AG10803 (cell line): Measurements from ENCODE around the gene HEATR3.
A peak's percentile ranks its signal among the peaks of the same experiment; 100 is the strongest.

ENCODE experiments used
- DNase-seq: peaks from one replicate; pipeline ENCODE4 v3.0.0; 2010; ENCODE audit warnings: low read depth
- H3K4me3 ChIP-seq: 2 replicates; pipeline ENCODE4 v1.5.1; 2011; ENCODE audit warnings: mild to moderate bottlenecking, low read length, control low read depth
- TF ChIP-seq, protein P1 (sequence below): conservative IDR thresholded peaks from 2 replicates; pipeline ENCODE4 v1.5.1; 2011; ENCODE audit warnings: mild to moderate bottlenecking, low read length, control low read depth, inconsistent platforms

Gene HEATR3

DNA sequence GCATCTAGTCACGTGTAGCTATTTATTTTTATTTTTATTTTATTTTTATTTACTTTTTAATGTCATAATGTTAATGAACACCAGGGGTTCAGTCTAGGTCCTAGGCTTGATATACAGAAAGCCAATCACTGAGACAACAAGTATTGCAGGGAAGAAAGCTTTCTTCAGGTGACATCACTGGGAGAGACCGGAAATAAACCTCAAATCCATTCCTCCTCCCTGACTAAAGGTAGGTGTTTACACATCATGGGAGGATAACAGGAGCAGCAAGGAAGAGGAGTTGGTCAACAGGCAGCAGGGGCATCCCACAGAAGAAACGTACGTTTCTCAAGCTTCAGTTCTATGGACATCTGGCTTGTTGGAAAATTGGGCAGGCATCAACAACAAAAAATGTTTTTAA, 9.5 kb upstream of the HEATR3 start:
- DNase-seq: no peak
- TF ChIP-seq, protein P1, sequence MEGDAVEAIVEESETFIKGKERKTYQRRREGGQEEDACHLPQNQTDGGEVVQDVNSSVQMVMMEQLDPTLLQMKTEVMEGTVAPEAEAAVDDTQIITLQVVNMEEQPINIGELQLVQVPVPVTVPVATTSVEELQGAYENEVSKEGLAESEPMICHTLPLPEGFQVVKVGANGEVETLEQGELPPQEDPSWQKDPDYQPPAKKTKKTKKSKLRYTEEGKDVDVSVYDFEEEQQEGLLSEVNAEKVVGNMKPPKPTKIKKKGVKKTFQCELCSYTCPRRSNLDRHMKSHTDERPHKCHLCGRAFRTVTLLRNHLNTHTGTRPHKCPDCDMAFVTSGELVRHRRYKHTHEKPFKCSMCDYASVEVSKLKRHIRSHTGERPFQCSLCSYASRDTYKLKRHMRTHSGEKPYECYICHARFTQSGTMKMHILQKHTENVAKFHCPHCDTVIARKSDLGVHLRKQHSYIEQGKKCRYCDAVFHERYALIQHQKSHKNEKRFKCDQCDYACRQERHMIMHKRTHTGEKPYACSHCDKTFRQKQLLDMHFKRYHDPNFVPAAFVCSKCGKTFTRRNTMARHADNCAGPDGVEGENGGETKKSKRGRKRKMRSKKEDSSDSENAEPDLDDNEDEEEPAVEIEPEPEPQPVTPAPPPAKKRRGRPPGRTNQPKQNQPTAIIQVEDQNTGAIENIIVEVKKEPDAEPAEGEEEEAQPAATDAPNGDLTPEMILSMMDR: no peak
- H3K4me3 ChIP-seq: no peak overlapping the region

DNA sequence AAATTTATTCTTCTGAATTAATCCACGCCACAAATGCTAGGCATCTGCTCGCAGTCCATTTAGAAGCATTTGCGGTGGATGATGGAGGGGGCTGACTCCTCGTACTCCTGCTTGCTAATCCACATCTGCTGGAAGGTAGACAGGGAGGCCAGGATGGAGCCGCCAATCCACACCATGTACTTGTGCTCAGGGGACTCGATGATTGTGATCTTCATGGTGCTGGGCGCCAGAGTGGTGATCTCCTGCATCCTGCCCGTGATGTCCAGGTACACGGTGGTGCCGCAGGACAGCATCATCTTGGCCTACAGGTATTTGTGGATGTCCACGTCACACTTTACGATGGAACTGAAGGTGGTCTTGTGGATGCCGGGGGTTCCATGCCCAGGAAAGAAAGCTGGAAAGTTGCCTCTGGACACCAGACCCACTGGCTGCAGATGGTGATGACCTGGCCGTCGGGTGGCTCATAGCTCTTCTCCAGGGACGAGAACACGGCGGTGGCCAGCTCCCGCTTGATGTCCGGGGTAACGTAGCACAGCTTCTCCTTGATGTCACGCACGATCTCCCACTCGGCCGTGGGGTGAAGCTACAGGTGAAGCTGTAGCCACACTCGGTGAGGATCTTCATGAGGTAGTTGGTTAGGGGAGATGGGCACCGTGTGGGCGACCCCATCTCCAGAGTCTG, 7.5 kb upstream of the HEATR3 start:
- no peak overlapping the region for H3K4me3 ChIP-seq
- TF ChIP-seq, protein P1: no peak
- DNase-seq: no peak

DNA sequence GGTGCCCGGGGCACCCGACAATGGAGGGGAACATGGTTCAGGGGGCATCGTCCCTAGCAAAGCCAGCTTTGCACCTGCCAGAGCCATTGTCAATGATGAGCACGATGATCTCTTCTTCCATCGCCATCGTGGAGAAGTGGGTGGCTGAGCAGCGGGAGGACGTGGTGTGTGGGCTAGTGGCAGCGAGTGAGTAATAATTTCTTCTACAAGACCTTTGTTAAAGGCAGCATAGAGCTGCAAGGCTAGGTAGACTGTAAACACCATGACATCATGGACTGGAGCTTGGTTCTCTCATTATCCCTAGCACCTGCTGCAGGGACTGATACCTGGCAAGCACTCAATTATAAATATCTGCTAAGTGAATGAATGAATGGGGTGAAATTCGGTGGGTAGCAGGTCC, 6.7 kb upstream of the HEATR3 start:
- DNase-seq: no peak
- no peak overlapping the region for H3K4me3 ChIP-seq
- TF ChIP-seq, protein P1: no peak

DNA sequence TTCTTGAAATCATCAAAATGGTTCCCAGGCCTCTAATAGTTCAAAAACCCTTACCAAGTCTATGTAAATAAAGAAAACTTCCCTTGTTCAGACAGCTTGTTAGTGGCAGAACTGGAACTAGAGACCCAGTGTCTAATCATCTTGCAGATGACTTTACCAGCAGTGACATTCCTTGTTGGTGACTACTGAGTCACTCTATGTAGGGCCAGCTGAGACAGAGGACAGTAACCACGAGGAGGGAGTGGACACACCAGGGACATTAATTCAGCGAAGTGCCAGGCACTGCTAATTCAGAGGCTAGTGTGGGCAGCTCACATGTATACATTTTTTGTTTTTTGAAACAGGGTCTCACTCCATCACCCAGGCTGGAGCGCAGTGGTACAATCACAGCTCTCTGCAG, 6.1 kb upstream of the HEATR3 start:
- TF ChIP-seq, protein P1: no peak
- no peak for DNase-seq
- no peak overlapping the region for H3K4me3 ChIP-seq

DNA sequence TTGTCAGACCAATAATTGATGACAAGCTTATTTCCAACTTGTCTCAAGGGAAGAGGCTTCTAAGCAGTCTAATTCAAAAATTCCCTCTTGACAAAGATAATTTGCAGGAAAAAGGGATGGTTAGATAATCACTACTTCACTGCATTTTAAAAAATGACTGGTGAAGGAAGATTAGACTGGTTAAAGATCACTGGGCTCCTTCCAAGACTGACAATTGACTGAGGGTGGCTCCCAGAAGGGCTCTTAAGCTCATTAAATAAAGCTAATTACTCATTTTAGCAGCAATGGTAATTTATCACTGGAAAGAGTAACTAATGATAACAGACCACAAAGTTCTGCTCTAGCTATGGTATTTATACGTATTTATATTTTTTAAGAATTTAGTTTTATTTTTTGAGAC, 4.4 kb upstream of the HEATR3 start:
- no peak for DNase-seq
- no peak overlapping the region for H3K4me3 ChIP-seq
- TF ChIP-seq, protein P1: no peak

DNA sequence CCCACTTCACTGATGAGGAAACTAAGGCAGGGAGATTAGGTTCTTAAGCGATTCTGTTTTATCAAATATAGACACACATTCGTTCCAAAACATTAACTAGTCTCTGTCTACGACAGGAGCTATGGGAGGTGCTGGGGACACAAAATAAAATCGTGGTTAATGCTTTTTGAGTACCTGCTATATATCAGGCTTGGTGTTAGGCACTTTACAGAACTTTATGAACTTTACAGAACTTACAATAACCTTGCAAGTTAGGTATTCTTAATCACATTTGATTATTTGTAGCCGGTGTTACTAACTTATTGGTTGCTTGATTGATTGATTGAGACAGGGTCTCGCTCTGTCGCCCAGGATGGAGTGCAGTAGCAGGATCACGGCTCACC, 538 bp upstream of the HEATR3 start:
- no peak for DNase-seq
- TF ChIP-seq, protein P1: no peak
- peak overlapping the region; percentile 52 for H3K4me3 ChIP-seq

DNA sequence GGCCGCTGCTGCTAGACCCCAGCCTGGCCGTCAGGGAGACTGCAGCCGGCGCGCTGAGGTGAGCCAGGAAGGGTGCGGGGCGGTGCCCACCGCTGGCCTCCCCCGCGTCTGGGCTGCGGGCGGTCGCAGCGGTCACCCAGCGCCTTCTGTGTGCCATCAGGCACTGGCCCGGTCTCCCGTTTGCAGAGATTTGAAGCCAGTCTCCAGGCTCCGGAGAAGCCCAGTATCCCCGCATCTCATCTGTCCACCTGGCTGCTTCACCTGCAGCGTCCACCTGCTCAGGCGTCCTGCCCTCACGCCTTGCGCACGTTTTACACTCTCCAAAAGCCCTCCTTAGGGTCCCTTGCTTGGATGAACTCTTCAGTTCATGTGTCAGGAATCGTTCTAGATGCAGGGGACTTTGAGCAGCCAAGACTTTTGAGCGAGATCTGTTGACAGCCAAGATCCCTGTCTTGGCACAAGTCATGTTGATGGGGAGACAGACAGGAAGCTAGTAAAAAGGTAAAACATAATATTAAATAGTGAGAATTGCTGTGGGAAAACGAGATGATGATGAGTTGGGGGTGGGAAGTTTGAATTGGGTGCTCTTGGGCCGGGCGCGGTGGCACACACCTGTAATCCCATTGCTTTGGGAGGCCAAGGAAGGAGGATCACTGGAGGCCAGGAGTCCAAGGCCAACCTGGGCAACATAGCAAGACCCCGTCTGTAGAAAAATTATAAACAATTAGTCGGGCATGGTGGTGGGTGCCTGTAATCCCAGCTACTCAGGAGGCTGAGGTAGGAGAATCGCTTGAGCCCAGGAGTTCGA, 916 bp downstream of the HEATR3 start:
- no peak for DNase-seq
- TF ChIP-seq, protein P1: no peak
- peak overlapping the region; percentile 96 for H3K4me3 ChIP-seq
